ENCODE results near the gene SLCO2B1. TPM values are rescaled to one million over a fixed set of nuclear protein-coding genes. Genes with fewer than 3 reads are reported as not detected.

Gene SLCO2B1, protein sequence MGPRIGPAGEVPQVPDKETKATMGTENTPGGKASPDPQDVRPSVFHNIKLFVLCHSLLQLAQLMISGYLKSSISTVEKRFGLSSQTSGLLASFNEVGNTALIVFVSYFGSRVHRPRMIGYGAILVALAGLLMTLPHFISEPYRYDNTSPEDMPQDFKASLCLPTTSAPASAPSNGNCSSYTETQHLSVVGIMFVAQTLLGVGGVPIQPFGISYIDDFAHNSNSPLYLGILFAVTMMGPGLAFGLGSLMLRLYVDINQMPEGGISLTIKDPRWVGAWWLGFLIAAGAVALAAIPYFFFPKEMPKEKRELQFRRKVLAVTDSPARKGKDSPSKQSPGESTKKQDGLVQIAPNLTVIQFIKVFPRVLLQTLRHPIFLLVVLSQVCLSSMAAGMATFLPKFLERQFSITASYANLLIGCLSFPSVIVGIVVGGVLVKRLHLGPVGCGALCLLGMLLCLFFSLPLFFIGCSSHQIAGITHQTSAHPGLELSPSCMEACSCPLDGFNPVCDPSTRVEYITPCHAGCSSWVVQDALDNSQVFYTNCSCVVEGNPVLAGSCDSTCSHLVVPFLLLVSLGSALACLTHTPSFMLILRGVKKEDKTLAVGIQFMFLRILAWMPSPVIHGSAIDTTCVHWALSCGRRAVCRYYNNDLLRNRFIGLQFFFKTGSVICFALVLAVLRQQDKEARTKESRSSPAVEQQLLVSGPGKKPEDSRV
- total RNA-seq = 0.28 and 0.65 TPM in 2 replicates

DNA sequence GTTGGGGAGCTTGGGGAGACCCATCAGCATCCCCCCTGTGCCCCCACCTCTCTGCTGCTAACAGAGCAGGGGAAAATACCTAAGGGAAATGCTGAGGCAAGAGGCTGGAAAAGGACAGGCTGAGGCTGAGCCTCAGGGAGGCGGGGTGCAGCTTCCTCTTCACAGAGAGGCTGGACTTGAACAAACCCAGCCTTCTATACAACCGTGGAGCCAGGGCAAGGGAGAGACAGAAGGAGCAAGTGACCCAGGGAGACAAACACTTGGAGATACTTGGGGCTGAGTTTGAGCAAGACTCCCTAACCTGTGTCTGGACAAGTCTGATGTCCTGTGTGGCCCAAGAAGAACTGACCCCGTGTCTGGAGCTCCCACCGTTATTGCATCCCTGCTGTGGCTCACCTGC, at the start of gene SLCO2B1:
Gene SLCO2B1, plus strand, starts transcription at position 229 of the 400 bp plus-strand sequence. CDS start 275 bp downstream, outside the sequence.

DNA sequence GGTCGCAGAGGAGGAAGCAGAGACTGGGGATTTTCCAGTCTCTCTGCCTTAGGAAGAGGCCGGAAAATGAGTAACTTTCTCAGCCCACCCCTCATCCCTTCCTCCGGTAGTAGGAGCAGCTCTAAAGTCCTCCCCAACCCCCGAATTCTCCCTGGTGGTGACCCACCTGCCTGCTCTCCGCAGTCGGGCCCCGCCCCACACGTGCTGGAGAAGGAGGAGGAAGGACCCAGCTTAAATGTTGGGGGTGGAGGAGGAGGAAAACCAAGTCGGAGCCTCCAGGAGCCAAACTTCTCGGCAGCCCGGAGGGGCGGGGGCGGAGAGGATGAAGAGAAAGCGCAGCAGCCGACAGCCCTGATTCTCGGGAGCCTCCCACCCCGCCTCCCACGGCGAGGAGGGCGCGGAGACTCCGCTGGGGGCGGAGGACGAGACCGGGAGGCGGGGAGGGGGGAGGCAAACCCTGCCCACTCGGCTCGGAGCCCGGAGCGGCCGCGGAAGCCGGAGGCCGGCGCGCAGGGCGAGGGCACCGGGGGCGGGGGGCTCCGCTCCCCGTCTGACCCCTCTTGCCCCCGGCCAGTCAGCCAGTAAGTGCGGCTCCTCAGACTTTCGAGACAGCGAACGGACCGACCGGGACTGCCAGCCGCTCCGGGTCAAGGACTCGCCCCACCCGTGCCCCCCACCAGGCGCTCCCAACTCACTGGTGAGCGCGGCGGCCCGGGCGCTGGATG, 89.6 kb downstream of the SLCO2B1 start, which contains the start of gene TPBGL:
Gene TPBGL, plus strand, starts transcription at position 464 of the 725 bp plus-strand sequence. CDS start 276 bp downstream, outside the sequence.

Other genes with a start within 250 kb of the SLCO2B1 start
- 6.8 and 16.1 TPM in 2 replicates for gene XRRA1, start 202.0 kb upstream of the SLCO2B1 start, total RNA-seq
- gene SPCS2, start 201.8 kb upstream of the SLCO2B1 start, total RNA-seq = 9.7 and 39.4 TPM in 2 replicates
- gene NEU3, start 162.2 kb upstream of the SLCO2B1 start, total RNA-seq = 4.6 and 6.4 TPM in 2 replicates
- gene OR2AT4, start 54.2 kb upstream of the SLCO2B1 start, total RNA-seq = not detected in 2 replicates
- gene TPBGL, start 89.7 kb downstream of the SLCO2B1 start, total RNA-seq = under 0.01 TPM in 1 of 2 replicates, not detected in the other
- gene ARRB1, start 200.6 kb downstream of the SLCO2B1 start, total RNA-seq = 9.1 and 11.1 TPM in 2 replicates
- gene RPS3, start 248.4 kb downstream of the SLCO2B1 start, total RNA-seq = 2,735 and 2,909 TPM in 2 replicates